Stimulated activated CD4-positive, alpha-beta T cell treated with anti-CD3 and anti-CD28 coated beads, Interleukin-1b, Interleukin-23, amount 100 ng/mL, for 24 hours (primary cell): Measurements from ENCODE around the gene GIMAP5.
"Not testable (repeated sequence)": the region's sequence is repeated elsewhere in the genome, so short reads cannot be mapped to it uniquely, and the experiment has no call there.

Source experiments
- DNase-seq, 4 experiments: peaks; one replicate each; pipeline ENCODE4 v3.0.0-alpha.2; 2020; ENCODE audit warnings: low read depth in 4 of 4, low spot score in 1 of 4

The GIMAP5 gene

DNA sequence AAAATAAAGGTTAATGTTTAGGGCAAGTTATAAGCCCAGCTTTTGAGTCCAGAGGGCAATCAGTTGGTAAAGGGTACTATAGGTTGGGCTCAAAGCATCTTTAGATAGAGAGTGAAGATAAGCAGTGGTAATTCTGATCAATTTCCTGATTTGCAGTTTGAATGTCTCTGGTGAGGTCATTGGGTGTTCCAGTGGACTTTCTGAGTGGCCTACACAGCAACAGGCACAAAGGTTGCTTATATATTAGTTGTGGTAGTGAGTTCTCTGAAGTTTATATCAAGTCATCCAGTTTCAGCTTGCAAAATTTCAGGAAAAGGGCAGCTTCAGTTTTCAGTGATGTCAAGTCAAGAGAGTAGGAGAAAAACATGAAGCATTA lies 29.1 kb downstream of the GIMAP5 start:
- DNase-seq, result no peak

DNA sequence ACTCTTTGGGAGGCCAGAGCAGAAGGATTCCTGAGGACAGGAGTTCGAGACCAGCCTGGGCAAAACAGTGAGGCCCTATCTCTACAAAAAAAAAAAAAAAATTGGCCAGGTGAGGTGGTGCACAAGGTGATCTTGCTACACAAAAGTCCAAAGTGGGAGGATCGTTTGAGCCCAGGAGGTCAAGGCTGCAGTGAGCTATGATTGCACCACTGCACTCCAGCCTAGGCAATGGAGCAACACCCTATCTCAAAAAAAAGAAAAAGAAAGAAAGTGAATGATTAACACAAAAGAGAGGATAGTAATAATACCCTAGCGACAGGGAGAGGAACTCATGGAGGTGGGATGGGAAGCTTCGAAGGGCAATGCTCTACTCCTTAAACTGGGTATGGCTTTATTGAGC lies 32.5 kb downstream of the GIMAP5 start:
- DNase-seq, result no peak

DNA sequence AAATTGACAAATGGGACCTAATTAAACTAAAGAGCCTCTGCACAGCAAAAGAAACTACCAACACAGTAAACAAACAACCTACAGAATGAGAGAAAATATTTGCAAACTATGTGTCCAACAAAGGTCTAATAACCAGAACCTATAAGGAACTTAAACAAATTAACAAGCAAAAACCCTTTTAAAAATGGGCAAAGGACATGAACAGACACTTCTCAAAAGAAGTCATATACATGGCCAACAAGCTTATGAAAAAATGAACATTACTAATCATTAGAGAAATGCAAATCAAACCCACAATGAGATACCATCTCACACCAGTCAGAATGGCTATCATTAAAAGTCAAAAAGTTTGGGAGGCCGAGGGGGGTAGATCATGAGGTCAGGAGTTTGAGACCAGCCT lies 36.9 kb downstream of the GIMAP5 start:
- not testable (repeated sequence) for DNase-seq

DNA sequence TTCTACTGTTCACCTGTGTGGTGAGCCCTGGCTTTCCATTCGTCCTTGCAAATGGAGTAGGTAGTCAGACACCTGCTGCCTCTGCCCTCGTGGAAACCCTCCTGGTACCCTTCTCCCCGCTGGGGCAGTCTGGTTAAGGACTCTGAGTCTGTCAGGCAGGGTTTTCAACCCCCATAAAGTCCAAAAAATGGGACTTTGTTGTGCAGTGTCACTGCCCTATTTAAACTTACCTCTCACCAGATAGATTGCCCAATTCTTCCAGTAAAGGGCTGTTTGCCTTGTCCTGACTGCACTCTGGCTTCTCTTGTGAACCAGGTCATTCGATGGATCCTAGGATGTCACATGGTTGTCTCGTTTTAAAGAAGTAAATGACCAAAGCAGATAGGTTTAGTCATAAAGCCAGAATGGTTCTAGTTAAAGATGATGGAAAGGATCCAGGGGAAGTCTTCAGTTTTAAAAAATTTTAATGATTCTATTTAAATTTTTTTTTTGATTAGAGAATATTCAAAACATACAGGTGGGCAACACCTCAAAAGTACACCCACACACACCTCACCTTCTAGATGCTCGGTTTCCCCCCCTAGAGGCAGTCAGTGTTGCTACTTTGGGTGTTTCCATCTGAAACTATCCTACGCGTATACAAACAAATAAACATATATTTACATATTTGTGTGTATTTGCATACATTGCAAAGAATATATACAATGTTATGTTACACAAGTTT lies 41.0 kb downstream of the GIMAP5 start:
- DNase-seq, result no peak

DNA sequence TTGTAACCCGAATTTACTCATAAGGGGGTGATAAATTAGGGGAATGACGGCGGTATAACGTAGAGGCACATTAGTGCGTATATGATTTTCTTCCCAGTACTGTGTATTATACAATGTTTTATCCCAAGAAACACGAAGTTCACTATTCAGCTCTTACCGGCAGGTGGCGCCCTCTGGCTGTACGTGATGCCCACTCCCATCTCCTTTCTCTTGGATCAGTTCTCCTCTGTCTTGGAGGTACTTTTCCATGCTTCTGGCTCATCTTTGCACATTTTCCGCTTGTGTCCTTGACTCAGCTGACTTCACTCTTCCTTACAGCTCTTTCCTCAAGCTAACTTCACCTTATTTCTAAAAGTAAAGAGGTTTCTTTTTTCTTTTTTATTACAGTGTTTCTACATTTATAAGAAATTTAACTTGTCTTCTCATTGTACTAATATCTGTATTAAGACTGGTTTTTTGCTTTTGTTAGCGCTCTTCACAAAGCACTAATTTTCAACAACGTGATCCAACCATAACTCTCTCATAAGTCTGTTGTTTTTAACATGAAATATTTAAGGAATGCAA lies 41.6 kb downstream of the GIMAP5 start:
- DNase-seq, result peak; percentile 56 to 65 (median 62)

DNA sequence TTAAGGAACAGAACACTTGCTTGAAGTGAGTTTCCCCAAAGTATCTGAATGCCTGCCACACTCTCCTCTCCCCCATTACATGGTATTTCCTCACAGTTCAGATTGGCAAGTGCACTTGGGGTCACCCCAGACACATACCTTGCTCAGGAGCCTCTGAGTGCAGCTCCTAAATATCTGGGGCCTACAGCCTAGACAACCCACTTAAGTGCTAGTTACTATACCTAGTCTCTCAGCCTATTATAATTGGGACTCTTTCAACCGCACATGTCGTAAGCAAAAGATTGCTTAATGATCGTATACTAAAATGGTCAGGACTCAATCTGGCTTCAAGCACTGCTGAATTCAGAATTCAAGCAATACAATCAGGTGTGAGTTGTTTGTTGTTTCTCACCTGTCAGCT lies 43.1 kb downstream of the GIMAP5 start:
- no peak for DNase-seq

DNA sequence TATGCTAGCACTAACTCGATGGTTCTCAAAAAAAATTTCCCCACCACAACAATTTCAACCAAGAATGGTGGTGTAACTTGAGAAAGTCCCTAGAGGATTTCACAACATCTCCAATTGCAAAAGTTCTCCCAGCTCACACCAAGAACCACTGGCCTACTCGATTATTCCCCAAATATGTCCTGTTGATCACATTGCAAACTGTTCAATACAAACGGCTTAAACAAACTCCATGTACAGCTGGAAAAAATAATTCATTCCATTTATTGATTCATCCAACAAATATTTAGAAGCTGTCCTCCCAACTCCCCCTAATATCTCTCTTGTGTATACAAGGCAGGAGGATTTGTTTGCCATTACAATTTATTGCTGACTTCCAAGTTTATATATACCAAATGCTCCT lies 43.9 kb downstream of the GIMAP5 start:
- DNase-seq, result no peak

DNA sequence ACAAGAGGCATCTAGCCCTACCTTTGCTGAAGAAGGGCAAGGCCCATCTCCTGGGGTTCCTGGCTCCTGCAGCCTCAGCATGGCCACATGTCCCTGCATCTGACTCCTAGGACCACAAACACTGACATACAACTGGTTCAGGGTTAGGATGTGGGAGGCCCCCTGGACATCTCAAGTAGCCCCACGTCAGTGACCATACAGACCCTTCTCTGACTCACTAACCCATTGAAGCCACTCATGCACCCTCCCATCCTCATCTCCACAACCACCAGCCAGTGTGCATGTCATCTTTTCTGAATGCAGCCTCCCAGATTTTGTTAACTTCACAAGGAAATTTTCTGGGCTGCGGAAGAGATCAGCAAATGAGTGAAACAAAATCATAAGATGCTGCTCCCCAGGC lies 44.7 kb downstream of the GIMAP5 start:
- no peak for DNase-seq

DNA sequence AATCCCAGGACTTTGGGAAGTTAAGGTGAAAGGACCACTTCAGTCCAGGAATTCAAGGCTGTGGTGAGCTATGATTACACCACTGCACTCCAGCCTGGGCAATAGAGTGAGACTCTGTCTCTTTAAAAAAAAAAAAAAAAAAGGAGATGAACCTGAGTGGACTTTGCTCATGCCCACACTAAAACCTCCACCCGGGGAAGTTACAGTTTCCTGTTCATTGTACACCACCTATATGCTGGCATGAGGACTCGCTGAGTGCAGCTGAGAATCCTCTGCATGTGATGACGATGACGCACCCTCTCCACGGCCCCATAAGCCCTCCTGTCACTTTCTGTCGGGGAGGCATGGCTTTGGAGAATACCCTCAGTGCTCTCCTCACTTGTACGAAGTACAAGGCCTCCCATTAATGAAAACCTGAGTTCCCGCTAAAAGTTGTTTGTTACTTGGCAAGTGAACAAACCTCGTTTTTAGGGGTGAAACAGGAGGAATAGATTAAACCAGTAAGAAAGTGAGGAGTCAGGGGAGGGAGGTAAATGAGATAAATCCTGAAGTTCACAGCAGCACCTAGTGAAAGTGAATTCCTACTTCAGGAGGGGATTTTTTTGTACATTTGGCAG lies 47.0 kb downstream of the GIMAP5 start:
- DNase-seq, result no peak

DNA sequence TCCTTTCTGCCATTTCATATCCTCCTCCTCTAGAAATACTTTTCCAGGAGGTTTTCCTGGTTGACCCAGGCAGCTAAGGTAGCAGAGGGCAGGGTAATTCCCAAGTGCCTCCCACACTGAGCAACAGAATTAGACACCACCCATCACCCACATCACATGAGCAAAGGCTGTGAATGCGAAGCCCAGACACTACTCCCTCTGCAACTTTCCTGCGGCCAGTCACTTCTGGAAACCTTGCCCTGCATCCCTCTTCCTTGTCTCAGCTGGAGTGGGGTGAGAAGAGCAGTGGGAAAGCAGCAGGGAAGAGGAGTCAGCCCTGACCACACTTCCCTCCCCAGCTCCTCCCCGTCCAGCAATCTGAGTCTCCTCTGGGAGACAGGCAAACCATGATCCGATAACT lies 47.7 kb downstream of the GIMAP5 start:
- no peak for DNase-seq

DNA sequence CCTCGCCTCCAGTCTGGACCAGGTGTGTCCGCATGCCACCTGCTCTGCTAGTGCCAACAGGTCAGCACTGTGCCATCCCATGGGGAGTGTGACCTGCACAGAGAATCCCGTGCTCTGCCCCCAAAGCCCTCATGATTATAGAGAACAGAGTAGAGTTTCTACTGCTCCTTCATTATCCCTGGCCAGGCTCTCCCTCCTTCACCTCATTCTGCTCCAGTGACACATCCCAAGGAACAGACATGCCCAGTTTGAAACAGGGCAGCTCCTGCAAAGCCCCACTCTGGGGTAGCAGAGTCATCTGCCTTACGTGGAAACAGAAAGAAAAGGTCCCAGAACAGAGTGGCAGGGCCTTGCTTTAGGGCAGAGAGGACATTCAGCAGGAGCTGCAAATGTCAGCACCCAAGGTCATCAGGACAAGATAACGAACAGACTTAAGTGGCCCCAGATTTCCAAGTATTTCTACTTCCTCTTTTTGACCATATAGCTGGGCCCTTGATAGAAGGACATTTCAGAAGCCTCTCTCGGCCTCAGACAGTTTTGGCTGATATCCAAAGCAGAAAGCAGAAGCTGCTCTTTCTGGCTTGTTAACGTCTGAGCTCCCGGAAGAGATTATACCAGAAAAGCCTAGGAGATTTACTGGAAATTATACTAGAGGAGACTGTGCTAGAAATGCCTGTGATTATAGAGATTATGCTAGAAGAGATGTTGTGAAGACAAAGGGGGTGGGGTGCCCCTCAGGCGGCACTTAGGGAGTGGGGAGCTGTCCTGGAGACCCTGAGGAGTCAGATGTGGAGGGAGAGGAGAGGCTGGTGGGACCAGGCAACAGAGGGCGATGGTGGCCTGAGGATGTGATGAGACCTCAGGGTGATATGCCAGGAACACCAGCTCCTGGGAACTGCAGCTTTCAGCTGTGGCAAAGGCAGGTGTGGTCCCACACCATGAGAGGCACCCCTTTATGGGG lies 50.4 kb downstream of the GIMAP5 start:
- DNase-seq, result no peak

DNA sequence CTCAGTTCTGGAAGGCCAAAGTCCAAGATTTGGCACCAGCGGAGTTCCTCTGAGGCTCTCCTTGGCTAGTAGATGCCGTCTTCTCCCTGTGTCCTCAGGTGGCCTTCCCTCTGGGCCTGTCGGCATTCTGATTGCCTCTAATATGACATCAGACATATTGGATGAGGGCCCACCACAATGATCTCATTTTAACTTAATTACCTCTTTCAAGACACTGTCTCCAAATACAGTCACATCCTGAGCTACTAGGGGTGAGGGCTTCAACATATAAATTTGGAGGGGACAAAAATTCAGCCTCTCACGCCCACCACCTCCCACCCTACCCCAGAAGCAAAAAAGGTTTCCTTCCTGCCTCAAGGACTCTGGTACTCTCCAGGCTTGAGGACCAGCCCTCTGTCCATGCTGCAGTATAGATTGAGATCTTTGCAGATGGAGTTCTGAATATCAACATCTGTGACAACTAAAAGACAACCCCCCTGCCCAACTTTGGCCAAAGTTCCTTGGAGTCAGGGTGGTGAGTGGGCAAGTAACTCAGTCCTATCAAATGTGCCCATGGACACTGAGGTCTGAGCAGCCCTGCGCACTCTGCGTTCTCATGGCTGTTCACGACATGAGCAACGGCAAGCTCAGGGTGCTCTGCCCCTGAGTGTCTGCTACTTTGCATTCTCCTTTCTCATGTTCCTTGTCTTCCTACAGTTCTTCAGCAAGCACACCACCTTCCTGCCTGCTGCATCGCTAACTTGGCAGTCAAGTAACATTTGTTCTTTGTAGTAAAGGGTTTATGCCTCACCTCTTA lies 51.5 kb downstream of the GIMAP5 start:
- no peak for DNase-seq

DNA sequence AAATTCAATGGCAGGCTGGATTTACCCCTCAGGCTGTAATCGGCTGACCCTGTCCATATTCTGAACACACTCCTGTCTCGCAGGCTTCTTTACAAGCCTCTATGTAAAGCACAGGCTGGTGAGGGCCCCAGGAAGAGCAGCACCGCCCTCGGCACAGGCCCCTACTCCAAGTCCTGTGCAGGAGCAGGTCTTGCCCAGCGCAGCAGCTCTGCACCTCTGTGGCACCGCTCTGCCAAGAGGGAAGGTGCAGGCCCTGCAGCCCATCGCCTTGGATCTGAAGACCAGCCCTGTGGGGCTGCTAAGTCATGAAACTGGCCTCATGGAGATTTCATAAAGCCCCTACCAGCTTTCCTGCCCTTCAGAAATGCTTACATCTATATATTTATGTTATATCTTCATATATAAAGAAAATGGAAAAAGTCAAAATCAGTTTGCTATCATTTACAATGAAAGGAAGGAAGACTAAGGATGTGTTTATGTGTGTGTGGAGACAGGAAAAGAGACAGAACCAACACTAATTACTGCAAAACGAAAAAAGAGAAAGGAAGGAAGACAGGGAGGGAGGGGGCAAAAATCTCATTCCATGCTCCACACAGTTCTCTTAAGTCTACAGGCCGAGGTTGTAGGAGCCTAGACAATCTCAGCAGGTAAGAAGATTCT lies 53.3 kb downstream of the GIMAP5 start:
- no peak for DNase-seq

DNA sequence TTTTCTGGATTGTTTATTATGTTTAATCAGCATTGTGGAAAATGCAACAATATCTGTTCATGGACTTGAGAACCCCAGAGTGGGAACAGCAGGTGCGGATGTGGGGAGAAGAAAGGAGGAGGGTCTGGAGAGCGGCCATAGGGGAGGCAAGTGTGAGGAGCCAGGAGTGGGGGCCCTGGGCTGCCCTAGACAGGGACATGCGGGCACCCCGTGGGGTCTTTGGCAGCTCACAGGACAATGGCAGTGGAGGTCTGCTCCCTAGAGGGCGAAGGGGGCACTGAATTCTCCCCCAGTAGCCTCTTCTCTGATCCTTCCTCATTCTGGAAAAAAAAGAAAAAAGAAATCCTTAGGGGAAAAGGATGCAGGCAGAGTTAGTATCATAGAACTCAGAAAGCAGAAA lies 54.1 kb downstream of the GIMAP5 start:
- DNase-seq, result no peak

DNA sequence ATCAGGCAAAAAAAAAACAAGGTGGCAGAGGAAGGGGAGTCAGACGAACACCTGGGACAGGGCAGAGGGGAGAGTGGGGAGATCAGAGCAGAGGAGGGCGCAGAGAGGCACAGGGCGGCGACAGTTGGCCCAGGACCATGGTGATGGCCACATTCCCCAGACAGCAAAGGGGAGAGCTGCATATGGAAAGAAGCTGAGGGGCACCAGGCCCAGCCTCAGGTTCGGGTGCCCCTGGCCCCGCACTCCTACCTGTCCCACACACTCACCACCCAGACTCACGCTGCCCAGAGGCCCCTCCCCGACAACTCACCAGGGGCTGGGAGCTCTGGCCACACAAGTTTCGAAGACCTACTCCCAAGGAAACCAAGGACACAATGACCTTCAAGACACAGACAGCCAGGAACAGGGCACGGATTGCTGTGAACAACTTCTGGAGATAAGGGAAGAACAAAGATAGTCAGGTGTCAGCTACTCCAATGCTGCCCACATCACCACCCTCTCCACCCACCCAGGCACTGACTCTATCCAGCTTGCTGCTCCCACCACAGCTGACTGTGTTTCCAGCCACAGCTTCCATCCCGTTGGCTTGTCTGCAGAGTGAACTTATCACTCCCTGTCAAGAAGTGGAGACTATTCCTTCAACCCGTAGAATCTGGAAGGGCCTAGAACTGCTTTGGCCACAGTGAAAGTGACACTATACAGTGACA lies 54.7 kb downstream of the GIMAP5 start:
- DNase-seq, result no peak
